Fibroblast of lung (primary cell): ENCODE data around the gene PAX7.

Experiments used
- CTCF ChIP-seq, 2 donors: IDR thresholded peaks in 1 of 2; conservative IDR thresholded peaks in 1 of 2; 1 replicate in 1 of 2; 2 replicates in 1 of 2; pipeline ENCODE4 v1.5.1; 2011 to 2012; ENCODE audit warnings: low read length in 2 of 2, control low read depth in 1 of 2, inconsistent platforms in 1 of 2, low read depth in 1 of 2, mild to moderate bottlenecking in 1 of 2
- EZH2 ChIP-seq: IDR thresholded peaks from 2 replicates; pipeline ENCODE4 v1.5.1; 2012; ENCODE audit warnings: low read length, control low read depth, mild to moderate bottlenecking; ENCODE audit errors: missing control alignments

- no peak for TF ChIP-seq CTCF (conservative IDR thresholded peaks at IDR 0.05 in 1 of 2, IDR thresholded peaks at IDR 0.05 in 1 of 2; ENCODE audit: low read depth in 1 of 2, low read length in 2 of 2)
- no peak for TF ChIP-seq EZH2
These were observed 94.2 kb downstream of the PAX7 start for GRCh38 chr1:18724801-18725200.
